ENCODE results near the gene C11orf58.

C11orf58 gene

GRCh38 chr11:16804104-16804947, 65.9 kb downstream of the C11orf58 start:
- no peak for DNase-seq (ENCODE audit: low read depth)

- no peak for DNase-seq (ENCODE audit: low read depth)
Measured at GRCh38 chr11:16805938-16806337, 67.5 kb downstream of the C11orf58 start.

- no peak for DNase-seq (ENCODE audit: low read depth)
Measured at GRCh38 chr11:16806791-16807190, 68.3 kb downstream of the C11orf58 start.

- DNase-seq (ENCODE audit: low read depth), result no peak
Measured at GRCh38 chr11:16807306-16807705, 68.9 kb downstream of the C11orf58 start.

Data from HS-27A (cell line).